PC-3 (cell line): ENCODE results near the gene FAU. TPM values are rescaled to one million over a fixed set of nuclear protein-coding genes. Genes with fewer than 3 reads are reported as not detected.

Experiments
- ATAC-seq: fragments of 200-7000 bp; cut with Tn5 transposase; 2 replicates; pipeline ENCODE4 v1.9.1; 2020; ENCODE audit warnings: mild to moderate bottlenecking, moderate library complexity
- BruUV-seq: library from RNA; stranded (reverse); fragments of 400-500 nt; replicated peaks from 2 replicates; lab custom pipeline; 2021; lab: Mats Ljungman, UMichigan
- CTCF ChIA-PET: fragments of 300-600 bp; sonication (Branson Sonifier 250); formaldehyde crosslinking; loops from one replicate; lab custom pipeline; 2022; ENCODE audit warnings: antibody characterized with exemption; lab: Charles Lee
- POLR2A ChIA-PET: fragments of 300-600 bp; sonication (Branson Sonifier 250); formaldehyde crosslinking; loops from one replicate; lab custom pipeline; 2022; ENCODE audit warnings: antibody characterized with exemption; ENCODE audit not compliant: unreplicated experiment; lab: Charles Lee
- DNase-seq: peaks from one replicate; pipeline ENCODE4 v3.0.0-alpha.2; 2015
- H2AFZ ChIP-seq: fragments of 300-600 bp; sonication (generic); 2 replicates; pipeline ENCODE4 v1.6.0; 2016; ENCODE audit warnings: antibody characterized with exemption, low read length
- H3F3A ChIP-seq: fragments of 300-600 bp; sonication (generic); one replicate; pipeline ENCODE4 v1.6.0; 2017; ENCODE audit warnings: antibody characterized with exemption, low read length, control low read depth, mild to moderate bottlenecking; ENCODE audit not compliant: unreplicated experiment
- H3K27ac ChIP-seq: fragments of 300-600 bp; sonication (generic); 2 replicates; pipeline ENCODE4 v1.5.1; 2016; ENCODE audit warnings: mild to moderate bottlenecking, low read length
- H3K27me3 ChIP-seq: fragments of 300-600 bp; sonication (generic); 2 replicates; pipeline ENCODE4 v1.6.1; 2016; ENCODE audit warnings: low read length, mixed read lengths
- H3K36me3 ChIP-seq: fragments of 300-600 bp; sonication (generic); 2 replicates; pipeline ENCODE4 v1.6.1; 2016; ENCODE audit warnings: low read depth, mixed run types, low read length, mixed read lengths
- H3K4me1 ChIP-seq: fragments of 300-600 bp; sonication (generic); 2 replicates; pipeline ENCODE4 v1.5.1; 2016; ENCODE audit warnings: low read length; ENCODE audit not compliant: insufficient read depth
- H3K4me2 ChIP-seq: fragments of 300-600 bp; sonication (generic); 2 replicates; pipeline ENCODE4 v1.6.0; 2016; ENCODE audit warnings: low read length
- H3K4me3 ChIP-seq: fragments of 300-600 bp; sonication (generic); 2 replicates; pipeline ENCODE4 v1.5.1; 2016; ENCODE audit warnings: mild to moderate bottlenecking, low read length, mixed read lengths
- H3K79me2 ChIP-seq: fragments of 300-600 bp; sonication (generic); 2 replicates; pipeline ENCODE4 v1.6.1; 2017; ENCODE audit warnings: low read length, mixed read lengths
- H3K9ac ChIP-seq: fragments of 300-600 bp; sonication (generic); 2 replicates; pipeline ENCODE4 v1.6.0; 2016; ENCODE audit warnings: mild to moderate bottlenecking, low read length
- H3K9me2 ChIP-seq: fragments of 300-600 bp; sonication (generic); replicated peaks from 2 replicates; pipeline ENCODE4 v1.6.1; 2016; ENCODE audit warnings: mixed run types, low read length, mixed read lengths
- H3K9me3 ChIP-seq: fragments of 300-600 bp; sonication (generic); 2 replicates; pipeline ENCODE4 v1.6.1; 2016; ENCODE audit warnings: low read length, mixed read lengths
- H4K20me1 ChIP-seq: fragments of 300-600 bp; sonication (generic); 2 replicates; pipeline ENCODE4 v1.6.1; 2016; ENCODE audit warnings: low read length, mixed read lengths
- CTCF ChIP-seq: fragments of 300-600 bp; sonication (generic); conservative IDR thresholded peaks from 2 replicates; pipeline ENCODE4 v1.5.1; 2017; ENCODE audit warnings: antibody characterized with exemption, low read depth, mild to moderate bottlenecking, low read length
- EZH2 ChIP-seq: fragments of 300-600 bp; sonication (generic); IDR thresholded peaks from one replicate; pipeline ENCODE4 v1.6.1; 2017; ENCODE audit warnings: antibody characterized with exemption, mild to moderate bottlenecking, low read length; ENCODE audit not compliant: unreplicated experiment
- EZH2phosphoT487 ChIP-seq: fragments of 300-600 bp; sonication (generic); IDR thresholded peaks from 2 replicates; pipeline ENCODE4 v1.6.1; 2018; ENCODE audit warnings: mild to moderate bottlenecking, antibody characterized with exemption, low read length, borderline replicate concordance
- intact Hi-C: fragments of 100-400 bp; cut with micrococcal nuclease; formaldehyde crosslinking; loops from 2 replicates; pipeline ENCODE4 v1.9.0; 2023
- total RNA-seq: library from RNA; depleted of rRNA; stranded (reverse); fragments of >200 nt; gene quantifications from 2 replicates; pipeline ENCODE4 v1.2.3, GENCODE V29; 2014

The FAU gene
- total RNA-seq, 1 experiment from 2014 or later = 1,157 TPM

DNA sequence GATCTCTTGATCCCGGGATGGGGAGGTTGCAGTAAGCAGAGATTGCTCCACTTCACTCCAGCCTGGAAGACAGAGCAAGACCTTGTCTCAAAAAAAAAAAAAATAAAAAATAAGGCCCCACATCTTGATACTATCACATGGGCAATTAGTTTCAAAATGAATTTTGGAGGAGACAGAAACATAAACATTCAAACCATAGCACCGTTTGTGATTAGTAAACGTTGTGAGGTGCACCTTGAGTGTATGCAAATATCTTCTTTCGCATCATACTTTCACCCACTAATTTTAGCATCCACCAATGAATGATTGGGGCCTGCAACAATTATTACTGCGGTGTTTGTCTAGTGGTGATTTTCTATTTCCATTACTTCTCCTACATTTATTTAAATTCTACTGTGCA, 37.1 kb upstream of the FAU start:
- H3K9ac ChIP-seq = no peak overlapping the region
- BruUV-seq = no TSS peak
- ATAC-seq (no peak), DNase-seq (no peak)
- intact Hi-C loops = no loop called here
- H3K4me1 ChIP-seq = no peaks in the 10 kb centered on the region
- no peaks in the 10 kb centered on the region for H3K9me2 ChIP-seq
- no peaks in the 10 kb centered on the region for H3K36me3 ChIP-seq
- no peaks in the 10 kb centered on the region for H3K79me2 ChIP-seq
- ChIA-PET POLR2A (no interaction called here), CTCF (no interaction called here)
- no peaks in the 10 kb centered on the region for H3F3A ChIP-seq
- H3K27ac ChIP-seq = no peak overlapping the region
- no peak overlapping the region for H3K4me3 ChIP-seq
- no peaks in the 10 kb centered on the region for H3K9me3 ChIP-seq
- no peaks in the 10 kb centered on the region for H3K27me3 ChIP-seq
- H3K4me2 ChIP-seq = no peak overlapping the region
- no peak for TF ChIP-seq CTCF
- no peak for TF ChIP-seq EZH2
- TF ChIP-seq EZH2phosphoT487 = no peak
- H4K20me1 ChIP-seq = no peaks in the 10 kb centered on the region
- H2AFZ ChIP-seq = no peak overlapping the region

- TF ChIP-seq CTCF (no peak), EZH2 (no peak), EZH2phosphoT487 (no peak)
- ChIA-PET POLR2A (no interaction called here), CTCF (no interaction called here)
- Histone ChIP-seq H3K9me2 (no peaks in the 10 kb centered on the region), H3K9me3 (no peaks in the 10 kb centered on the region), H3K27me3 (no peaks in the 10 kb centered on the region), H2AFZ (no peak overlapping the region), H3K27ac (no peak overlapping the region), H3K4me3 (no peak overlapping the region), H3K79me2 (no peaks in the 10 kb centered on the region), H3K36me3 (no peaks in the 10 kb centered on the region), H3K4me2 (no peak overlapping the region), H3F3A (no peaks in the 10 kb centered on the region), H4K20me1 (no peaks in the 10 kb centered on the region), H3K4me1 (no peaks in the 10 kb centered on the region), H3K9ac (no peak overlapping the region)
- ATAC-seq (no peak), DNase-seq (no peak)
- intact Hi-C loops = no loop called here
- no TSS peak for BruUV-seq
Measured at GRCh38 chr11:65157336-65157735, 35.4 kb upstream of the FAU start.

GRCh38 chr11:65156926-65157325, 35.0 kb upstream of the FAU start:
- no peak overlapping the region for H3K9ac ChIP-seq
- no peak overlapping the region for H3K27ac ChIP-seq
- H4K20me1 ChIP-seq = no peaks in the 10 kb centered on the region
- H3K4me1 ChIP-seq = no peaks in the 10 kb centered on the region
- no peak overlapping the region for H2AFZ ChIP-seq
- H3K4me2 ChIP-seq = no peak overlapping the region
- H3K79me2 ChIP-seq = no peaks in the 10 kb centered on the region
- TF ChIP-seq CTCF = no peak
- TF ChIP-seq EZH2phosphoT487 = no peak
- TF ChIP-seq EZH2 = no peak
- POLR2A ChIA-PET = no interaction called here
- CTCF ChIA-PET = no interaction called here
- no peak overlapping the region for H3K4me3 ChIP-seq
- H3K36me3 ChIP-seq = no peaks in the 10 kb centered on the region
- no peaks in the 10 kb centered on the region for H3F3A ChIP-seq
- BruUV-seq = no TSS peak
- no peaks in the 10 kb centered on the region for H3K9me2 ChIP-seq
- H3K9me3 ChIP-seq = no peaks in the 10 kb centered on the region
- ATAC-seq (no peak), DNase-seq (no peak)
- intact Hi-C loops = no loop called here
- H3K27me3 ChIP-seq = no peaks in the 10 kb centered on the region
